ENCODE measurements around the gene EYS. TPM values are rescaled to one million over a fixed set of nuclear protein-coding genes. Genes with fewer than 3 reads are reported as not detected.
"Not testable (repeated sequence)": the region's sequence is repeated elsewhere in the genome, so short reads cannot be mapped to it uniquely, and the experiment has no call there.

EYS gene
- total RNA-seq, 1 donor from 2014 or later: 0.31 TPM

DNA sequence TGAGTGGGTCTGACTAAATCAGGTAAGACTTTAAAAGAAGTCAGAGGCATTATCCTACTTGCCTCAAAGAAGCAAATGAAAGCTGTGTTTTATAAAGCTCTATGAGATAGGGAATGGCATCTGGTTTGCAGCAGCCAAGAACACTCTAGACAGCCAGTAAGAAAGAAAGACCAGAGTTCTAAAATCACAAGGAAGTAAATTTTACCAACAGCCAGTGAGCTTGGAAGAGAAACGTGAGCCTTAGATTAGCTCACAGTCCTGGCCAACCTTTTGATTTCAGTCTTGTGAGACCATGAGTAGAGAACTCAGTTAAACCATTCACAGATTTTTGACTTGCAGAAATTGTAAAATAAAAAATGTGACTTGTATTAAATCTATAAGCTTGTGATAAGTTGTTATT lies 693.0 kb downstream of the EYS start:
- intact Hi-C loops (cut with DNase I): no loop called here
- no peak for ATAC-seq

DNA sequence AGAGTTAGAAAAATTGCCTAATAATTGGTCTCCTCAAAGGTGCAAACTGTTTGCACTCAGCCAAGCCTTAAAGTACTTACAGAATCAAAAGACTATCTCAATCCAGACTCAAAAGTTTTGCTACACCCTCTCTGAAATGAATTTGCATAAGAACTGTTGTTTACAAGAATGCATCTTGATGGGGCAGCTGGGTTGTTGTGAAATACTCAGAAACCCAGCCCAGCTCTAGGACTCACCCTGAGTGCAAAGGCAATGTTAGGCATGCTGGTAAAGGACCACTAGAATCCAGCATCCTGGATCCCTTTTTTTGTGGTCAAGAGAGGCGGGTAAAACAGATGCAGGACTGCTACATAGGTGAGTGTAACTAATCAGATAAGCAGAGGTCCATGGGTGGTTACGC lies 700.2 kb downstream of the EYS start:
- intact Hi-C loops (cut with DNase I): no loop called here
- no peak for ATAC-seq
- no peak for DNase-seq (ENCODE audit: low spot score)

More for the DNA sequence above, 693.0 kb downstream of the EYS start:
- no peak for DNase-seq (ENCODE audit: low spot score)

DNA sequence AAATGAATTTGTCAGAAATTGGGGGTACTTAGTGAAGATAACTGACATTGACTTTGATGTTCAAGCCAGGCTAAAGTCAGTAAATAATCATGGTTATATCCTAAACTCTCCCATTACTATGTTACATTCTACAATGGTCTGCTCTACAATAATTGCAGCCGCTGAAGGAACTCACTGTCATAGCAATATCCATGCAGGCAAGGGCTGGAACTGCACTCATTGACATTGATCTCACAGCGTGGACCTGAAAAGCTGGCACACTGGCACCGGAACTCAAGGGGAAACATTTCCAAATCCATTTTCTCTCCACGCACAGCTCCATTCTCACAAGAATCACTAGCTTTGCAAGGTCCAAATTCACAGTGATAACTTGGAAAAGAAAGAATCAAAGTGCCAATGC lies 702.7 kb downstream of the EYS start:
- DNase-seq (ENCODE audit: low spot score): no peak
- intact Hi-C loops (cut with DNase I): no loop called here
- no peak for ATAC-seq

DNA sequence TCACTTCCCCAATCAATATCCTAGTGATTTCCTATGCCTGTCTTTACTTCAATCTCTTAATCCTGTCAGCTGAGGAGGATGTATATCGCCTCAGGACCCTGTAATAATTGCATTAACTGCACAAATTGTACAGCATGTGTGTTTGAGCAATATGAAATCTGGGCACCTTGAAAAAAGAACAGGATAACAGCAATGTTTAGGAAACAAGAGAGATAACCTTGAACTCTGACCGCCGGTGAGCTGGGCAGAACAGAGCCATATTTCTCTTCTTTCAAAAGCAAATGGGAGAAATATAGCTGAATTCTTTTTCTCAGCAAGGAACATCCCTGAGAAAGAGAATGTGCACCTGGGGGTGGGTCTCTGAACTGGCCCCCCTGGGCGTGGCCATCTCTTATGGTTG lies 704.1 kb downstream of the EYS start:
- intact Hi-C loops (cut with DNase I); ATAC-seq: not testable (repeated sequence)

DNA sequence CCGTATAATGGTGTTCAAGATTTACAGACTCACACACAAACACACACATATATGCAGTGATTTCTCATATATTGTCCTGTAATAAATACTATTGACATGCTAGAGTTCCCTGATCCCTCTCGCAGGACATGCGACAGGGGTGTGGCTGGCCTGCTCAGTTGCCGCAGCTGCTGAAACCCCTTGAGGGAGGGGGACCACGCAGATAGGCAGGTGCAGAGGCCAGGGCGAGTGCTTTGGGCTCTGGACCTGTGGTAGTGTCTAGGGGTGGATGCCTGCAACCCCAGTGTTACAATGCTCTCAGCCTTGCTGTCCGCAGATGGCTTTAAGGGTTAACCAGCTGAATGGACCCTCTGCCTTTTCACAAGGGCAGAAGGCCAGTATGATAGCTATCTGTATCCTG lies 706.2 kb downstream of the EYS start:
- intact Hi-C loops (cut with DNase I): no loop called here
- ATAC-seq: no peak
- no peak for DNase-seq (ENCODE audit: low spot score)

More for the DNA sequence above, 704.1 kb downstream of the EYS start:
- DNase-seq (ENCODE audit: low spot score): not testable (repeated sequence)

DNA sequence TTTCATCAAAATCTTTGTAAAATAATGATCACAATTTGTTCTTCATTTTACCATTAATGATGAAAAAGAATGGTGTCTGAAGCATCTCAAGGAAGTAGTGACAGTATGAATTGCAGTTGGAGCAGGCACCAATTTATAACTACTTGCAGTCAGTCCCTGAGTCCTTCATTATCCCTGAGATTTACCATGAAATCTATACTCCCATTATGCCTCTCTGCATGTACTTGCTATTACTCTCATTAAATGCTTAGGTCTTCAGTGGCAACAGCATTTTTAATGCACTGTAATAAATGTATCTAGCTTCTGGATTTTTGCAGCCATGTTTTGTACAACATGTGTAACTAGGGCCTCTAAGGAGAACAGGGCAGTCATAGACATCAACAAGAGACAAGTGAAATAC lies 708.8 kb downstream of the EYS start:
- intact Hi-C loops (cut with DNase I): no loop called here
- no peak for ATAC-seq
- DNase-seq (ENCODE audit: low spot score): no peak

DNA sequence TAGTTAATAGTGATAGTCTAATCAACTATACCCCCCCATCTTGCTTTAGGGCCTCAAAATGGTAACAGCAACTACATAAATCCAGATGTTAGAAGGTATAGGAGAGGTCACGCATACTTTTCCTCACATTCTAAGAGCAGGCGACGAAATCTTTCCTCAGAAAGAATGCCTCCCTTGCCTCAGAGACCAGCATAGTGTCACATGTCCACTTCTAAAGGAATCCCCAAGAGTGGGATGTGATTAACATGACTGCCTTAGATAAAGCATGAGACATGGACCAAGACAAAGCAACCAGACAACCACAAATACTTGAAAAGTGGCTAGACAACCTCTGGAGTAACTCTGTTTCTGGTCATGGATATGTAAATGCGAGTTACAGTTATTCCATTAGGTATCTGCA lies 710.7 kb downstream of the EYS start:
- ATAC-seq: no peak
- no peak for DNase-seq (ENCODE audit: low spot score)
- intact Hi-C loops (cut with DNase I): no loop called here

DNA sequence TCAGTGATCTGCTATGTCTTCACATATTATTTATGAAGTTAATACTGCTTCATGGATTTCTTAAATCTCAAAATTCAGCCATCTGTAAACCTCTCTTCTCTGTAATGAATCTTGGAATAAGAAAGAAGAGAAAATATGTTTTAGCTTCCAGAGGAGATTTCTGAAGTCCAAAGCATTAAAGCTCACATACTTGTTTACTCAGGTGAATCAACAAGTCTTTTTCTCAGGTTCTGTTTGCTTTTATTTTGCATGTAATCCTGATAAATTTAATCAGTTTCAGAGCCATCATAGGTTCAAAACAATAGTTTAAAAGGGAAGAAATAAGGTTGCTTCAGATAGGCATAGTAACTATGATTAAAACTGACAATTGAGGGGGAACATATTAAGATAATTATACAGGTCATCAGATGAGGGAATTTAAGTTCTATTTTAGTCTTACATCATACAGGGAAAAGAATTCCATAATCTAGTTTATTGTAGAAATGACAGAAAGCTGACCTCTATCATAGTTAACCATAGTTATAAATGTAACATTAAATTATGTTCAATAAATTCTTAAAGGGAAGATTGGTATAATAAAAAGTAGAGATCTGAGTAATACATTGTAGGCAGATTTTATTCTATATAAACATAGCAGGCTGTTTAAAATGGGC lies 716.2 kb downstream of the EYS start:
- DNase-seq (ENCODE audit: low spot score) (no peak), ATAC-seq (no peak)
- intact Hi-C loops (cut with DNase I): no loop called here

DNA sequence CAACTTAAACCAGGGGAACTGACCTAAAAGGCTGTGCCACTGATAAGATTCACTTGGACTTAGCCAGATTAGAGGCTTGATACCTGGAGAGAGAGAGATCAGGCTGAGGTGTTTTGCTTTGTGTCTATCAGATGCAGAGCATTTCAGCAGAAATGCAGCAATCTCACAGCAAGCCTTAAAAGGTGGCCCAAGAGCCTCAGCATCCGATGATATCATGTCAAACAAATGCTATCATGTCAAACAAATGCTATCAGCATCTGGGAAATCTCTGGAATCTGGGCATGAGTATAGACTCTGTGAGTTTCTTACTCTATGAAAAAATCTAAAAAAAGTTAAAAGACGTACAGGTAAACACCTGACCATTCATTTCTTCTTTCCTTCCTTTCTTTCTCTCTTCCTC lies 718.9 kb downstream of the EYS start:
- ATAC-seq (no peak), DNase-seq (ENCODE audit: low spot score) (no peak)
- intact Hi-C loops (cut with DNase I): no loop called here

DNA sequence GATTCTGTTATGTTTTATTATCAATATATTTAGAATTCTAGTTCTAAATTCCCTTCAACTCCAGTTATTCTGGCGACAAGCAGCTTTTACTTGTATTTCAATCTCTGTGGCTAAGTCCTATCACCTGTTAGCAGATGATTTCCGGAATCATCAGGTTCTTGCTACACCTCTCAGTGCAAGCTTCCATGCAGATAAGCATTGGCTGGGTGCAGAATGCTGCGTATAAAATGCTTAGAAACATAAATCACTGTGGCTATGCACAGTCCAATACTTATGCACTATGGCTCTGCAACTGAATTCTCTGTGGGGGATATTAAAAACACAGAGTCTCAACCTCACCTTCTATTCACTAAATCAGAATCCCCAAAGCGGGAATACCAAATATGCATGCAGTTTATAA lies 720.0 kb downstream of the EYS start:
- ATAC-seq (no peak), DNase-seq (ENCODE audit: low spot score) (no peak)
- intact Hi-C loops (cut with DNase I): no loop called here

DNA sequence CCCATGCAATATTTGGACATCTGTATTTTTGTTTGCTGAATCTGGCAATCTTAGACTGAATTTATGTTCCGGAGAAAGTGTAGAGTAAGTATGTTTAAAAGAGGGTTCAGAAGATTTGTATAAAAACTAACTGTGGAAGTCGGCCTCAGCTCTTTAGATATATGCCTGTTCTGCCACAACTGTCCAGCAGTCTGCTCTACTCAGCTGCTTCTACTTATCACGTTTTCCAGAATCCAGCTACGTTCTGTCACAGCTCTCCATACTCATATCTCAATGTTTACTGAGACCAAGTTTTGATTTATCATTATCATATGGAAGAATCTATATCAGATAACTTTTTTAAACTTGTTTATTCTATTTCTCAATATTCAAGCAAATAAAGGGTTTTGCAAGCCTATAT lies 721.3 kb downstream of the EYS start:
- ATAC-seq (no peak), DNase-seq (ENCODE audit: low spot score) (no peak)
- intact Hi-C loops (cut with DNase I): no loop called here

DNA sequence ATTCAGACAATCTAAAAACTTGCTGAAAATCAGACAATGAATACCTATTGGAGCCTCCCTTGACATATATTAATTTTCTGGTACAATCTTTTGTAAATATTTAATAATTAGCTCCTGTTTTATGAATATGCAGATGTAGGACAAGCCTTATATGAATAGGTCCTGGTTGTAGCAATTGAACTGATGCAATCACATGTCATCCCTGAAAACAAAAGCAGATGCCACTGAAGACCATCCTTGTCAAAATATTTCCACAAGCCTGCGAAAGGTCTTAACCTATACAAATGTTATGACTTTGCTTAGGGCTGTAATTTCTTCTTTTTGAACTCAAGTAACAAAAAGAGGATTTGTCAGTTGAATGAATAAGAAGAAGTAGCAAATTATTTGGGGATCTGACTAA lies 722.1 kb downstream of the EYS start:
- intact Hi-C loops (cut with DNase I): no loop called here
- ATAC-seq (no peak), DNase-seq (ENCODE audit: low spot score) (no peak)

DNA sequence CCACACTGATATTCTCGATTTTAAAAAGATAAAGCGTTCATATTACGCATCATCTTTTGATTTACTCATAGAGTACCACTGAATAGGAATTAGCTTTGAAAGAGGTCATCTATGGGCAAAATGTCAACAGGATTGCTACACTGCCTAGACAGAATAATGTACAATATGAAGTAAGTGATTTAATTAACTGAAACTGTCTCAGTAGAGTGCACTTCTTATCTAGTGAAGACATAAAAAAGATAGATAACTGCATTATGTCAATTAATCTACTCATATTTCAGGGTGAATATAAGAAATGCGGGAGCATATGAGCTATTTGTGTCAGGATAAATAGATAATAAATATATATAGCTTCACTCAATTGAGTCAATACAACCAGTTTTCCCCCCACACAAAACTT lies 723.9 kb downstream of the EYS start:
- DNase-seq (ENCODE audit: low spot score) (no peak), ATAC-seq (no peak)
- intact Hi-C loops (cut with DNase I): no loop called here

DNA sequence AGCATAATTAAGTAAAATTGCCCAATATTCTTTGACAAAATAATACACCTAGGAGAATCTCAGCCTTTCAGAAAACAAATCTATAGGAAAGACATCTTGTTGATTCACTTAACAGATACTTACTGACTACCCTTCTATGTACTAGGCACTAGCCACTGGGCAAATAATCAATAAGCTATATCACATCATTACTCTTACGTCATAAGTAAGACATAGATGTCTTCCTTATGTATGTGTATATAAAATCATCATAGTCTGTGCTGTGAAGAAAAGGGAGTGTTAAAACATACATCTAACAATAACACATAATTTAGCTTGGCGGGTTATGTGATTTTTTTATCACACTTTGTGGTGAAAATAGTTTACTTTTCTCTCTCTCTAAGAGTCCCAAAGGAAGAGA lies 733.9 kb downstream of the EYS start:
- DNase-seq (ENCODE audit: low spot score) (no peak), ATAC-seq (no peak)
- intact Hi-C loops (cut with DNase I): no loop called here

DNA sequence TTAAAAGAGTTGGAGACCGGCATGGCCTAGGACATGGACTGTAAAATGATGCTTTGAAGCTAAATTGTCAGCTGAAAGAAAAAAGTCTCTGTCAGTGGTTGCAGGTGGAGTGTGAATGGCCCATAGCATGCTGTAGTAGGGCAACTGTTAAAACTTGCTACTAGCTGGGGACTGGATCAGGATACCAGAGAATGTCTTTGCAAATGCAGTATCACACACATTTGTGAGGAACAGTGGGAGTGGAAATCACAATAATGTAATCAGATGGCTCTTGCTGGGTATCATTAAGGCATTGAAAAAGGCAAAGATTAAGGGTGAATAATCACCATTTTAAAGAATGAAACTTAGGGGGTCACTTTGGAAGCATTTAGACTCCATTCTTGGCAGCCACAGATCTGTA lies 737.9 kb downstream of the EYS start:
- no peak for ATAC-seq
- no peak for DNase-seq (ENCODE audit: low spot score)
- intact Hi-C loops (cut with DNase I): no loop called here

DNA sequence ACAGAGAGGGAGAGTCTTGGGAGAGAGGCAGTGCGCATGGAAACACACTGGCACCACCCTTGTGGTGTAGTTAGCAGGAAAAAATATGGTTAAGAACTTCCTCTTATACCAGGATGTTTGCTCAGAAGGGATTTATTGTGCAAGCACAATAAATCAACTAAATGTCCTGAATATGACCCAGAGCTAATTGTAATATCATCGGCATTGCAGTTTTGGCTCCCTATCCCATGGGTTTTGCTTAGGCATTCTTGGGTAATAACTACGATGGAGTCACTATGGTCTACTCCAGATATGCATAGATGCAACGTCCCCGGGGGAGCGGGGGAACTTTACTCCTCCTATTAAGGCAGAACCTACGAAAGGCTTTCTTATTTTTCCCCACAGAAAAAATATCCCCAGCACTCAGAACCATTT lies 751.6 kb downstream of the EYS start:
- DNase-seq (ENCODE audit: low spot score) (no peak), ATAC-seq (no peak)
- intact Hi-C loops (cut with DNase I): no loop called here

DNA sequence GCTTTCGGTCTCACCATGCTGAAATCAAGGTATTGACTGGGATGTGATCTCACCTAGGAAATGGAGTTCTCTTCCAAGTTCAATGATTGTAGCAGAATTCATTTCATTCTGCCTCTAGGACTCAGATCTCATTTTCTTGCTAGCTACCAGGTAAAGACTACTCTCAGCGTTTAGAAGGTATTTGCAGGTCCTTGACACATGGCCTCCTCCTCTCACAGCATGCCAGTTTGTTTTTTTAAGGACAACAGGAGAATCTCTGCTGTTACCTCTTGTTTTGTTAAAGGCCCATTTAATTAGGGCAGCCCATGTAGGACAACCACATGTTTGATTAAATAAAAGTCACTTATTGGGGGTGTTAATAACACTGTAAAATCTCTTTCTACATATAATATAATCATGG lies 757.8 kb downstream of the EYS start:
- ATAC-seq: no peak
- DNase-seq (ENCODE audit: low spot score): no peak
- intact Hi-C loops (cut with DNase I): no loop called here

DNA sequence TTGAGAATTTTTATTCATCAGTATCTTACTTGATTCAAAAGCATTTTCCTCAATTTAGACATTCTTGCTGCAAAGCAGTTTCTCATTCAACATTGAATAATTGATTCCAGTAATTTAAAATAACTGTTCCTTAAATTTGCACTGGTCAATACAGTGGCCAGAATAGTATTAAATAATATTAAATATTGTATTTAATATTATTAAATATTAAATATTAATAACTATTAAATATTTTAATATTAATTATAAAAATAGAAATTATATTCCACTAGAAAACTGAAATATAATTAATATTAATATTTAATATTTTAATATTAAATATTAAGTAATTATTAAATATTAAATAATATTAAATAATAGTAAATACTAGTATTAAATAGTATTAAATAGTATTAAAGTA lies 758.8 kb downstream of the EYS start:
- intact Hi-C loops (cut with DNase I): no loop called here
- ATAC-seq (no peak), DNase-seq (ENCODE audit: low spot score) (no peak)

DNA sequence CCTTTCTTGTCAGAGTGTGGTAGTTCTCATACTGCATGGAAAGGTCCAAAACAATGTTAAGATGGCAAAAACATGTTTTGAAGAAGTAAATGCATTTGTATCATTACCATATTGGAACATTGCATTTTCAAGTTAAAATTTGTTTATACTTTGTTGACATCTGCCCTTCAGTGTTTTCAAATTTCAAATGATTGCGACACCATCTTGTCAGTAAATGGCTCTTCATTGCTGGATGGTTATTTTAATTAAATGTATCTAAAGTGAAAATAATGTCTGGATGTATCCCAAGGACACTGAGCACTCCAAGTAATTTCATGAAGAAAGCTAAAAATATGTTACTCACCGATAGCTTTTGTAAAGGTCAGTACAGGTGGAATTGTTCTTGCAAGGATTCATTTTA lies 761.6 kb downstream of the EYS start:
- DNase-seq (ENCODE audit: low spot score) (no peak), ATAC-seq (no peak)
- intact Hi-C loops (cut with DNase I): no loop called here

DNA sequence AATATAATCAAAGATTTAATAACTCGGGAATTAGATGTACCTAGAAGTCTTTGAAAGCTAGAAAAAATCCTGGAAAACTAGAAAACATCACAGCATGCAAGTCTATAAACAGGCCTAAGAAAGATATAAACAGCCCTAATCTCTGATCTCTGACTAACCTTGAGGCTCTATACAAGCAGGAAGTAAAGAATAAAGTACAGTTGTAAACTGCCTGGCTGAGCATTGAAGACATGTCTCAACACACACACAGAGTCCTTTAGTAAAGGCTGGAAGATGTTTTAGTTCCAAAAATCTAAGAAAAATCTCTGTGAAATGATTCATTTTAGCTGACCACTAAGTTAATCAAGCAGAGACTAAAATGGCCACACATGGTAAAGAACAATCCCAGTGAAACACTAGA lies 774.5 kb downstream of the EYS start:
- ATAC-seq (no peak), DNase-seq (ENCODE audit: low spot score) (no peak)
- intact Hi-C loops (cut with DNase I): no loop called here

DNA sequence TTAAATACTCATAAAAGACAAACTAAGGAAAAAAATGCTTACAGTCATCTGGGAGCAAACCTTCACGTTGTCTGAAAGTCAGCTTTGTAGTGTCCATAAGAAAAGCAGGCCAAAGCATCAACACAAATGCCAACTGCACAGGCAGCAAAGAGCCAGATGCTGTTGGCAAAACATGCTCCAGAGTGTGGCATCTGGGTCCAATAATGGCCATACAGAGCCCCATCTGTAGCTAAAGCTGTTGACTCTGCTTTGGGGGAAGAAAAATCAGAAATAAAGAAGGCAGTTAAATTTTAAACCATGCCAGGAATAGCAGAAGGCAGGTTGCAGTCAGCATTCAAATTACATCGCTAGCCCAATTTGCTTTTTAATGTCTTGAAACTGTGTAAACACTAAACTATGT lies 776.3 kb downstream of the EYS start:
- no peak for DNase-seq (ENCODE audit: low spot score)
- intact Hi-C loops (cut with DNase I): no loop called here
- ATAC-seq: no peak

DNA sequence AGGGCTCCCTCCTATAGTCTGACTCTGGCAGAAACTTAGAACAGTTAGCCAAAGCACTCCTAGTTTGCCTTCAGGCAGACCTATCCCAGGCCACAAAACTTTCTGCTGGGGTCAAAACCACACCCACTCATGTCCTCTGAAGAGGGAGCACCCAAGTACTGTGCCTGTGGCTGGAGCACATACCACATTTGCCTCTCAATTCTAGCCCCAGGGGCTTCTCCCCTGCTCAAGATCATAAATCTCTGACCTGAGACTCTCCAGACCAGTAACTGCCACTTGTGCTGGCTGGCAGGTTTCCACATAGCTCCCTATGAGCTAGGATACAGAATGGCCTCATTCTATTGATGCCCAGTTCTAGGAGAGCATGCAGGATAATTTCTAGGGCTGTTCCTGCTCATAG lies 781.0 kb downstream of the EYS start:
- intact Hi-C loops (cut with DNase I): no loop called here
- DNase-seq (ENCODE audit: low spot score) (no peak), ATAC-seq (peak; percentile 13)

Measured in sciatic nerve (tissue), 2 donors.